ENCODE measurements around the gene SLC23A3.

DNA sequence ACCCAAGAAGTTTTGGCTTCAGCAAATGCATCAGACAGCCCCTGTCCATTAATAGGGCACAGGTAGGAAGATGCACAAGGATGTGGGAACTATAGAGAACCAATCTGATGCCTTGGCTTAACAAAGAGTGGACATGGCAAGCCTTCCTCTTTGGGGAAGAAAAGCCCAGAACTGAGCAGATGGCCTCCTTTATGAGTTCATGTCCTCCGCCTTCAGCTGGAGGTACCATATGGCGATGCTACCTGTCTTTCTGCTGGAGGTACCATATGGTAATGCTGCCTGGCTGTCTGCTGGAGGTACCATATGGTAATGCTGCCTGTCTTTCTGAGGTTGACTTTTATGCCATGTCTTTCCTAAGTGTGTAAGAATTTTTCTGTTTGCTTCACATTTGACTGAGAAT, 14.3 kb upstream of the SLC23A3 start:
- TF ChIP-seq POLR2AphosphoS5 (IDR thresholded peaks at IDR 0.05; ENCODE audit: low read depth, low read length) (no peak), SIN3A (IDR thresholded peaks at IDR 0.05; ENCODE audit: borderline replicate concordance, insufficient read depth, low read length) (no peak), FOXP2 (optimal IDR thresholded peaks at IDR 0.05; ENCODE audit: borderline replicate concordance, extremely low read depth, extremely low read length, insufficient read depth) (no peak)
- TF ChIP-seq, protein P1, sequence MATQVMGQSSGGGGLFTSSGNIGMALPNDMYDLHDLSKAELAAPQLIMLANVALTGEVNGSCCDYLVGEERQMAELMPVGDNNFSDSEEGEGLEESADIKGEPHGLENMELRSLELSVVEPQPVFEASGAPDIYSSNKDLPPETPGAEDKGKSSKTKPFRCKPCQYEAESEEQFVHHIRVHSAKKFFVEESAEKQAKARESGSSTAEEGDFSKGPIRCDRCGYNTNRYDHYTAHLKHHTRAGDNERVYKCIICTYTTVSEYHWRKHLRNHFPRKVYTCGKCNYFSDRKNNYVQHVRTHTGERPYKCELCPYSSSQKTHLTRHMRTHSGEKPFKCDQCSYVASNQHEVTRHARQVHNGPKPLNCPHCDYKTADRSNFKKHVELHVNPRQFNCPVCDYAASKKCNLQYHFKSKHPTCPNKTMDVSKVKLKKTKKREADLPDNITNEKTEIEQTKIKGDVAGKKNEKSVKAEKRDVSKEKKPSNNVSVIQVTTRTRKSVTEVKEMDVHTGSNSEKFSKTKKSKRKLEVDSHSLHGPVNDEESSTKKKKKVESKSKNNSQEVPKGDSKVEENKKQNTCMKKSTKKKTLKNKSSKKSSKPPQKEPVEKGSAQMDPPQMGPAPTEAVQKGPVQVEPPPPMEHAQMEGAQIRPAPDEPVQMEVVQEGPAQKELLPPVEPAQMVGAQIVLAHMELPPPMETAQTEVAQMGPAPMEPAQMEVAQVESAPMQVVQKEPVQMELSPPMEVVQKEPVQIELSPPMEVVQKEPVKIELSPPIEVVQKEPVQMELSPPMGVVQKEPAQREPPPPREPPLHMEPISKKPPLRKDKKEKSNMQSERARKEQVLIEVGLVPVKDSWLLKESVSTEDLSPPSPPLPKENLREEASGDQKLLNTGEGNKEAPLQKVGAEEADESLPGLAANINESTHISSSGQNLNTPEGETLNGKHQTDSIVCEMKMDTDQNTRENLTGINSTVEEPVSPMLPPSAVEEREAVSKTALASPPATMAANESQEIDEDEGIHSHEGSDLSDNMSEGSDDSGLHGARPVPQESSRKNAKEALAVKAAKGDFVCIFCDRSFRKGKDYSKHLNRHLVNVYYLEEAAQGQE (IDR thresholded peaks at IDR 0.05; ENCODE audit: insufficient read depth in 1 of 2, low read depth in 2 of 2, low read length in 2 of 2), result no peak

All from PFSK-1 (cell line).